Lung (tissue), 12 donors: ENCODE data around the gene PDE8B. TPM values are rescaled to one million over a fixed set of nuclear protein-coding genes. Genes with fewer than 3 reads are reported as not detected.

Experiments used
- ATAC-seq: fragments of 200-7000 bp; cut with Tn5 transposase; one replicate; pipeline ENCODE4 v1.9.1; 2020; ENCODE audit warnings: moderate number of reproducible peaks; ENCODE audit not compliant: insufficient read depth, low FRiP score
- DNase-seq, 3 donors: peaks; one replicate each; pipeline ENCODE4 v3.0.0-alpha.2; 2013 to 2017
- H3K27ac ChIP-seq, 2 donors: one replicate each; pipeline ENCODE4 v1.5.1; 2013; ENCODE audit warnings: mild to moderate bottlenecking in 2 of 2, moderate library complexity in 2 of 2, control low read depth in 1 of 2, inconsistent platforms in 1 of 2, low read depth in 1 of 2, low read length in 1 of 2
- H3K27me3 ChIP-seq, 3 donors: one replicate each; pipeline ENCODE4 v1.5.1; 2013; ENCODE audit warnings: low read length in 2 of 3; ENCODE audit not compliant: control insufficient read depth in 3 of 3, insufficient read depth in 3 of 3
- H3K36me3 ChIP-seq, 4 donors: one replicate each; pipeline ENCODE4 v1.5.1; 2013; ENCODE audit warnings: low read length in 4 of 4, mild to moderate bottlenecking in 1 of 4, moderate library complexity in 1 of 4; ENCODE audit not compliant: control insufficient read depth in 4 of 4, insufficient read depth in 4 of 4
- H3K4me1 ChIP-seq, 5 donors: one replicate each; pipeline ENCODE4 v1.5.1; 2013; ENCODE audit warnings: low read length in 5 of 5, mild to moderate bottlenecking in 2 of 5, moderate library complexity in 1 of 5; ENCODE audit not compliant: control insufficient read depth in 5 of 5, insufficient read depth in 5 of 5
- H3K4me3 ChIP-seq: one replicate; pipeline ENCODE4 v1.5.1; 2013; ENCODE audit warnings: mild to moderate bottlenecking, control low read depth, moderate library complexity
- H3K9ac ChIP-seq, 2 donors: one replicate each; pipeline ENCODE4 v1.5.1; 2013; ENCODE audit warnings: low read length in 2 of 2, control low read depth in 1 of 2; ENCODE audit not compliant: insufficient read depth in 1 of 2
- H3K9me3 ChIP-seq, 4 donors: one replicate each; pipeline ENCODE4 v1.5.1; 2013; ENCODE audit warnings: low read length in 3 of 4, mild to moderate bottlenecking in 1 of 4, moderate library complexity in 1 of 4; ENCODE audit not compliant: control insufficient read depth in 4 of 4, insufficient read depth in 3 of 4
- CTCF ChIP-seq: IDR thresholded peaks from 2 replicates; pipeline ENCODE4 v1.5.1; 2012; ENCODE audit warnings: mild to moderate bottlenecking; ENCODE audit errors: control extremely low read depth, extremely low read depth
- WGBS, 2 donors: extraction: QIAGEN DNeasy Blood & Tissue Kit; methylation state at CpG; one replicate each; pipeline ENCODE4 v1.1.7; 2013; 5-methylcytosine and 5-hydroxymethylcytosine counted together
- polyA plus RNA-seq, 2 donors: library from polyadenylated mRNA; stranded (reverse); fragments of 200-250 nt; gene quantifications; one replicate each; pipeline ENCODE4 v1.2.1, GENCODE V29; 2013
- total RNA-seq, 2 donors: library from RNA; depleted of rRNA in 1 of 2; stranded (reverse); fragments of >200 nt in 1 of 2; gene quantifications; one replicate each; pipeline ENCODE4 v1.2.1, GENCODE V29; 2014 to 2021
- donor health status: control.
- donor health status: control.
- donor health status: Bipolar disorder and iron deficiency.
- donor health status: healthy.
- donor health status: DM: yes; HTN: yes; CAD: no.

Gene PDE8B
- total and polyA plus RNA-seq, 4 donors = 1.6 to 10.6 (median 2.1) TPM

DNA sequence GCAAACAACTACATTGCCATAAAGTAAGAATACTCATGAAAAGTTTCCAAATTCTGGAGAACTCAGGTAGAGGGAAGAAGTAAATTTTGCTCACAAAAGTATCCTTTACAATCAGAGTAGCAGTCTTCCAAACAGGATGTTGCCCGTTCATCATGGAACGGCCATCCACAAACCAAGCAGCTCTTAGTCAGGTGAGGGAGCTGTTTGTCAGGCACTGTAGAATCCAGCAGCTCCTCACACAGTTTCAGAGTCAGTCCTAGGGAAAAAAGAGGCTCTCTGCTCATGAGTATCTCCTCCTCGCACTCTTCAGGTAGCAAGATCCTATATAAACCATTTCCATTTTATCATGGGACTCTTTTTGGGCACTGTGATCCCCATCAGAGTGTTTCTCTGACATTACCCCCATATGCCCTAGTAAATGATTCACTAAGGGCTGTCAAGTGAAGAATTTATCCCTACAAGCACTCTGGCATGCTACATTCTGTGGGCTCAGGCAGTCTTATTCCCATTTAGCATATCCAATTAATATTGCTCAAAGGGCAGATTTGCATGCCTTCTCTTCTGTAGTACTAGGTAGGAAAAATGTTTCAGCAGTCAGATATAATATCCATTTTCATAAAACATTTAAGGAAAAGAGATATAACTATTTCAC lies 183.7 kb downstream of the PDE8B start:
- ATAC-seq (no peak), DNase-seq (no peak)
- H3K27me3 ChIP-seq = no peaks in the 10 kb centered on the region
- no peak overlapping the region for H3K4me3 ChIP-seq
- 70 to 82% methylated on average over 3 of the region's 3 CpGs for WGBS, 2 donors
- no peaks in the 10 kb centered on the region for H3K36me3 ChIP-seq
- TF ChIP-seq CTCF = no peak
- no peak overlapping the region for H3K27ac ChIP-seq
- H3K9ac ChIP-seq = no peak overlapping the region
- peaks cover 0 to 4% (median 0%) of the 10 kb centered on the region in 5 donors for H3K4me1 ChIP-seq
- no peaks in the 10 kb centered on the region for H3K9me3 ChIP-seq

DNA sequence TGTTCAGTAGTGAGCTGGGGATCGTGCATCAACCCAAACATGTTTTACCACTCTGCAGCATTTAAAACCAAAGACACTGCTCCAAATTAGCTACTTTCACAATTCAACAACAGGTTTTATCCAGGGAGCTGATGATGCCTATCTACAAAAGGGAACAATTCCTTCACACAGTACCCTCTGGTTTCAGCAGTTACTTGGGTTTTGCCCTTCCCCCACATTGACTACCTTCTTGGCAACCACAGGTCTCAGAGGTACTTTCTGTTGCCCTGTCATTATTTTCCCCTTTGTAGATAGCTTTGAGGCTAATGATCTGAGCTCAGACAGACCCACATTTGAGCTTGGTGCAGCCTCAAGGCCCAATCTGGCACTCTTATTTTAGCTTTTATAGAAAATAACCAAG lies 185.5 kb downstream of the PDE8B start:
- ATAC-seq (no peak), DNase-seq (no peak)
- no peaks in the 10 kb centered on the region for H3K9me3 ChIP-seq

GRCh38 chr5:77397686-77398292 lies 187.3 kb downstream of the PDE8B start:
- WGBS, 2 donors = 81 to 84% methylated on average over 5 of the region's 5 CpGs
- Histone ChIP-seq H3K27me3 (no peaks in the 10 kb centered on the region), H3K36me3 (no peaks in the 10 kb centered on the region), H3K4me1 (no peaks in the 10 kb centered on the region), H3K27ac (no peak overlapping the region), H3K9me3 (no peaks in the 10 kb centered on the region), H3K4me3 (no peak overlapping the region), H3K9ac (no peak overlapping the region)
- no peak for DNase-seq
- no peak for ATAC-seq
- TF ChIP-seq CTCF = no peak

More for the DNA sequence above, 185.5 kb downstream of the PDE8B start:
- no peak overlapping the region for H3K9ac ChIP-seq
- no peaks in the 10 kb centered on the region for H3K36me3 ChIP-seq
- no peaks in the 10 kb centered on the region for H3K4me1 ChIP-seq
- no peak overlapping the region for H3K4me3 ChIP-seq
- no peaks in the 10 kb centered on the region for H3K27me3 ChIP-seq
- TF ChIP-seq CTCF = no peak
- WGBS, 2 donors = 83 to 93% methylated on average over 1 of the region's 1 CpG
- no peak overlapping the region for H3K27ac ChIP-seq
